HL-60/S4 (cell line): ENCODE measurements around the gene TTC39C.

Experiments used
- in situ Hi-C: fragments of 300-500 bp; cut with MboI; formaldehyde crosslinking; loops from 2 replicates; pipeline ENCODE4 v1.14.3; 2022; ENCODE audit warnings: low sequenced_read_pairs

The TTC39C gene

GRCh38 chr18:24014062-24014985, at the start of gene TTC39C:
Gene TTC39C (plus strand): TSS chr18:24014754. CDS start chr18:24014872, 118 bp downstream.
- in situ Hi-C loops: no loop called here

GRCh38 chr18:23966909-23967308, 47.6 kb upstream of the TTC39C start:
- in situ Hi-C loops: loop anchor here (10.0 kb wide), 1 partner anchor 52 kb away; no protein-coding TSS in a partner anchor

DNA sequence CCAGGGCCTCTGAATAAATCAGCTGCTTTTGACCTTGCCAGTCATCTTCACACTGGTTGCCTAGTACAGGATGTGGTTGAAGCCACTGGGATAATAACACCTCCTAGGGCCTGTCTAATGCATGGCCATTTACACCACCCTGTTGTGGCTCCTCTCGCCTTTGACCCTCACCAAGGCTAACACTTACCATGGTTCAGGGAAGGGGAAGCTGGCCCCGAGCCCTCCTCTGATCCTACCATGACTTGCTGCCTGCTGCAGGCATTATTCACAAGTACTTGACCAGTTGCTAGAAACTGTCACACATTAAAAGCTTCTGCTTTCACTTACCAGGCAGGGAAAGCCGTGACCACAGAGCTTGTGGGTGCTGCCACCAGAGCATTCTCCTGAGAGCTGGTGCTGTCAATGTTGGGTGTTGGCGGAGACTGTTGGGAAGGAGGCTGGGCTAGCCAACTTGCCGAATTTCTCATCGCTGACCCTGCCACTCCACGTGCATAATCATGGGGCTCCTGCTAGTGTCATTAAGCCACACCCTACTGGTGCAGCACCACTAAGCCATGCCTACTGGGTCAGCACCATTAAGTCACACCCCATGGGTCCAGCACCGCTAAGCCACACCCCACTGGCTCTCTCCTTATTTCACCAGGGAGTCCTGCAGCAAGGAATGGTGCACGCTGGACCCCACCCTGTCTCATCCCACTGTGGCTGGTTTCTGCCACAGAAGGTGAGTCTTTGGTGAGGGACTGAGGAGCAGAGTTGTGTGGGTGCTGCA, 47.0 kb upstream of the TTC39C start:
- in situ Hi-C loops: loop anchor here (10.0 kb wide), 1 partner anchor 53 kb away; no protein-coding TSS in a partner anchor

DNA sequence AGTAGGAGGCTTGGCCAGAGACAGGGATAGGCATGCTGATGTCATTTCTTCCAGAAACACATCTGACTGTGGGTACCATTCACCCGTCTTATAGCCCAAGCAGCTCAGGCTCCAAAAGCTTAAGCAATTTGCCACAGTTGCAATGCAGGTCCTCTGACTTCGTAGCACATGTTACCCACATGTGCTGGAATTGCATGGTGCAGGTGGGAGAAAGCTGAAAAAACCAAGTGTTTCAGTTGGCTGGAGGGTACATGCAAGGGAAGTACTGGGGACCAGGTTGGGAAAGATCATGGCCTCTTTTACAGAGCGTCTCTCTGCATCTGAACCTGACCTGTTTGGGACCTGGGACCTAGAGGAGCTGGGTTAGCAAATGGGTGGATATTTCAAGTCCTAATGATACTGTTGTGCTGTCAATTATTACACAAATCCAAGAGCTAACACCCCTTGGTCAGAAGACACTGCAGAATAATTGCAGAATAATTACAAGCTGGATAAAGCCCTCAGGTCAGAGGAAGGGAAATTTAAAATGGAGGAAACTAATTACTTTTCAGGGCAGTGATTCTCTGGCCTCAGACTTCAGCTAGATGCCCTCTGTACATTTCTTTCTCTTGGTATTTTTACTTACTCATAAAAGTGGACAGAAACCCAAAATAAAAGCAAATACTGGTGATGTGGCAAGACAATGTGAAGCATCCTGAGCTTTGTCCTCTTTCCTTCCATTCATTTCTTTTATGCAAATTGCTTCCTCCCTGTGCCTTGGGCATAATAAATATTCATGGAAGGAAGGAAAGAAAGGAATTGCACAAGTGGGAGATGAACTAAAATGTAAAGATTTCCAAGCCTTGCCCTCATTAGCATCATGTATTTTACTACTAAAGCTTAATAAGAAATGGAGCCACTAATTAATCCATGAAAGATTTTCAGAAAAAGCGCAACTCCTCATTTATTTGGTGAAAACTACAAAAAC, 45.6 kb upstream of the TTC39C start:
- in situ Hi-C loops: loop anchor here (10.0 kb wide), 1 partner anchor 54 kb away; no protein-coding TSS in a partner anchor

DNA sequence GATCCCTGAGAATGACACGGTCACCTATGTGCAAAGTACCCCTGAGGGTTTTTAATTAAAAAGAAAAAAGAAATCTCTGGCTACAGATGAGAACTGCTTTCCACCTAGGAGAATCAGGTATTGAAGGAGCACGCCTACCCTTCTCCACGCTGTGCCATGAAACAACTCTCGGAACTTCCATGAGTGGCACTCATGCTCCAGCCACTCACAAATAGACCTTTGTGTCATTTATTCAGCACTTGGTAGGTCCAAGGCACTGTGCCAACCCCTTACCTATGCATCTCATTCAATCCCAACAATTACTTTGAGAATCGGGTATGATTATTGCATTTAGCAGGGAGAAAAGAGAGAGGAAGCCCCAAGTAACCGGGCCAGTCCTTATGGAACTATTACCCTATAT, 44.9 kb upstream of the TTC39C start:
- in situ Hi-C loops: loop anchor here (10.0 kb wide), 1 partner anchor 55 kb away; no protein-coding TSS in a partner anchor

DNA sequence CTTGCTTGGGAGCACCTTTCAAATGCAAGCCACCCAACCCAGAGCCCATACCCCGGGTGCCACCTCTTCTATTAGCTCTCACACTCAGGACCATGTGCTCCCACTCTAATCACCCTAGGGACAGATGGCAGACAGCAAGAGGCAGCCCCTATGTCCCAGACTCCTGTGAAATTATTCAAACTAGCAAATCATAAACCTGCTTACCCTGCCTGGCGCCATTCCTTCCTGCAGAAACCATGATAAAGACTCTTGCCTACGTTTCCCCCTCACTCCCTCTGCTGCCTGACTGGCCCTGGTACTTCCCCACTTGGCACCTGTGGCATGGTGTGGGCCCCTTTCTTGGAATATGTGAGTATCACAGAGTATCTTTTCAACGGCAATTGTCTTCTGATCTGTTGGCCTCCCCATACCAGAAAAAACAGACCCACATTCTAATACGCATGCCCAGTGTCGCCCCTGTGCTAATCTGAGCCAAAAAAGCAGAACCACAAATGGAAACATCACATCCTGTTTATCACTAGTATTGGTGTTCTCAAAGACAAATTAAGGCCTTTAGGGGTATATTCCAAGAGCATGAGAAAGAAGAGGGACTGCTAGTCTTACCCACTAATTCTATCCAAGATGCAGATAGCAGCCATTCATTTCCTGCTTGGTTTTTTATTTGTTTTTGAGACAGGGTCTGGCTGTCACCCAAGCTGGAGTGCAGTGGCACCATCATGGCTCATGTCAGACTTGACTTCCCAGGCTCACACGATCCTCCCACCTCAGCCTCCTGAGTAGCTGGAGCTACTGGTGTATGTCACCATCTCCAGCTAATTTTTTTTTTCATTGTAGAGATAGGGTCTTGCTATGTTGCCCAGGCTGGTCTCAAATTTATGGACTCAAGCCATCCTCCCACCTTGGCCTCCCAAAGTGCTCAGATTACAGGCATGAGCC, 44.1 kb upstream of the TTC39C start:
- in situ Hi-C loops: no loop called here

DNA sequence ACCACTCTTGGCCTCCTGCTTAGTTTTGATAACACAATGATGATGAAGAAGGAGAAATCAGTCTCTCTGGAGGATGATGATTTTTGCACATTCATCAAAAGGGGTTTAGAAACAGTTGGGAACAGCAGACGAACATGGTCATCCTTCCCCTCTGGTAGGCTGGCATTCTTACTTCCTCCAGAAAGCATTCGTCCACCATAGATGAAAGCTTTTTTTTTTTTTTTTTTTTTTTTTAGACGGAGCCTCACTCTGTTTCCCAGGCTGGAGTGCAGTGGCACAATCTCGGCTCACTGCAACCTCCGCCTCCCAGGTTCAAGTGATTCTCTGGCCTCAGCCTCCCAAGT, 43.5 kb upstream of the TTC39C start:
- in situ Hi-C loops: no loop called here

DNA sequence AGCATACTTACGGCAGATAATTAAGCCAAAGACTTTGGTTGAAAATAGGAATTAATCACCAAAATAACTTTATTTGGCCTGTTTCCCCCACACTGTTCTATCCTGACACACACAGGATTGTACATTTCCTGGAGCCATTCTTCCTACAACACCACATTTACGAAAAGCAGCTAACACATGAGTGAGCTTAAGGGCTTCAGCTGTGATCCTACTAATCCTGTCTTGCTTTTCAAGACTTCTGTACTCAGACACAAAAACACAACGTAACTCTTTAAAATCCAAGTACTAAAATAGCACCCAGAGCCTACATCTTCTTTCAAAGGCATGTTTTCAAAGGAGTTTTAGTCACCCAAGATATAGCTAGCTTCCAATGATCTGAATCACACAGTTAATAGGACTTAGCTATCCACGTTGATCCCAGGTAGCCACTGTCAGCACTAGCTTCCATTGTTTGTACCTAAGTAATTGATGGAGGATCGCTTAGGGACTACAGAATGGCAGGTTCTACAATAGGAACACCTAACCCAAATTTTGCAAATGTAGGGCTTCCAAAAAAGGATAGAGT, 42.8 kb upstream of the TTC39C start:
- in situ Hi-C loops: no loop called here

- in situ Hi-C loops: no loop called here
These were observed 42.1 kb upstream of the TTC39C start for GRCh38 chr18:23972453-23972852.

- in situ Hi-C loops: no loop called here
These were observed 37.5 kb upstream of the TTC39C start for GRCh38 chr18:23977103-23977502.

- in situ Hi-C loops: no loop called here
These were observed 36.7 kb upstream of the TTC39C start for GRCh38 chr18:23977719-23978483.

DNA sequence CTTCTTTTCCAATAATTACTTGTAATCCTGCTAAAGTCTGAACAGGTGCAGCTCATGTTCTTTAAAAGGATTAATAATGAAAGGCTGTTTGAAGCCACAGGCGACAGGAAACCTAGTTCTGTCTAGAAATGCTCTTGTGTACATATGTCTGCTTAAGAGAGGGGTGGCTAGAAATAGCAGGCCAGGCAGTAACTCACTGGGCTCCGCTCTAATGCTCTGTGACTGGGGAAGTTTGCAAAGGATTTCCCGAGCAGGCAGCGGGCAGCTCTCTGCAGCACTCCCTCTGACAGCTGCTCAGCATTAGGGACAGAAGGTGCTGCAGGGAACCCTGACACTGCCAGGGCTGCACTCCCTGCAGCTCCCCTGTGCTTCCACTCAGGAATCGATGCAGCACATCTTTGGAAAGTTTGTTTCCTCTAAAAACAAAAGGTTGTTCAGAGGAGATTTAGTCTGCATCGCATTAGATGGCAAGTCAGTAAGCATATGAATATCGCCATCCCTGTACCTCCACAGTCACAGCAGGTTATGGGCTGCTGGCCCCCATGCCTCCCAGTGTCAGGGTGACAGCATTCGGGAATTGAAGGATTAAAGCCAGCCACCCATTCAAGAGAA, 33.1 kb upstream of the TTC39C start:
- in situ Hi-C loops: no loop called here

DNA sequence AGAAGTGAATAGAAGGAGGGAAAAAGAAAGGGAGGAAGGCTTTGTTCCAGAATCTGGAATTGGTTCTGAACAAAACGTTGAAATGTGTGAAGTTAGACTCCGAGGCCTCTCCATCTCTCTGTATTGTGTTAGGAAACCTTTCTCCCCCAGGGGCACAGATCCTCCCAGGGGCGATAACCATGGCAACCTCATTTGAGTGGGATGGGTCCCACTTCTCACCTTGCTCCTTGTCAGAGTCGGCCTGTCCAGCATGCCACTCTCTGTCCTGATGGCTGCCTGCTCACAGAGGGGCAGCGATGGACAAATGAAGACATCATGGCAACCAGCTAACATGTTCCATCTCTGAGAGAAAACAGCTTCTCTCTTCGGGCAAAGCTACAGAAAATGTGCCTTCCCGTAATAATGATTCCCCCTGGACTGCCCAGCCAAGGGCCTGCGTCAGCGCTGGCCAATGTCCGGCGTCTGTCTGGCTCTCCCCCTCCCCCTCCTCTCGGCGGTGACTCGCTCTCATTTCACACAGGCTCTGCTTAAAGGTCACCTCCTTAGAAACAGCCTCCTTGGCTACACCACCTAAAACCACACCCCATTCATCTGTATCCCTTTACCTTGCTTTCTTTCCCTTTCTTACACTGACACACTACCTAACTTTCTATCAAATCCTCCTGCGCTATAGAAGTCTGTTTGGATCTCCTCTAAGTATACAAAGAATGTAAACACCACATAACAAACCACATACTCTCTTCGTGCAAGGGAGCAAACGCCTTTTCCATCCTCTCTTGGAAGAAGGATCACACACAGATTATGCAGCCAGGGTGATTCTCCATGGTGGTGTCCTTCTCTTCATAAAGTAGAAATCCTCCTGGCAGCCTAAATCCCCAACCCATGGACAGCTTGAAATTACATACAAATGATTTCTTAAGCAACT, 32.1 kb upstream of the TTC39C start:
- in situ Hi-C loops: no loop called here

DNA sequence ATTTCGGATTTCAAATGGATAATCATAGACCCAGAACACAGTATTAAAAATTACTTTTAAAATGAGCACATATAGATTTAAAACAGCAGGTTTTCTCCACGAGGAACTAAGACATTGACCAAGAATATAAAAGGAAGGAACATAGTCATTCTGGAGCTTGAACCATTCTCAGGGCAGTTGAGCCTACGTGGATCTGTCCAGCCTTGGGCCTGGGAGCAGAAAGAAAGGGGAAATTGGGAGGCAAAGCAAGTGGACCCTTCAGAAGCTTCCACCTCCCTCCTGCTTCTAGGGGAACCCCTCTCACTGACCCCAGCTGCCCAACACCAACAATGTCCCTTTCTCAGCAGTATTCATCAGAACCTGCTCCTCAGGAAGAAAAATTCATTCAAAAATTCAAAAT, 31.4 kb upstream of the TTC39C start:
- in situ Hi-C loops: no loop called here

- in situ Hi-C loops: no loop called here
These were observed 27.8 kb upstream of the TTC39C start for GRCh38 chr18:23986600-23987359.
